ENCODE results near the gene TSPAN1. TPM values are rescaled to one million over a fixed set of nuclear protein-coding genes. Genes with fewer than 3 reads are reported as not detected.
A peak's percentile ranks its signal among the peaks of the same experiment; 100 is the strongest.

TSPAN1 gene
- total RNA-seq (2021) (not detected in 2 replicates), Bru-seq, nascent RNA (not detected), BruChase-seq, experiment 1, labeled RNA remaining after a 2-hour chase (not detected), BruChase-seq, experiment 2, labeled RNA remaining after a 6-hour chase (percentile 7 among the genes with signal in this experiment)
- long read RNA-seq, result 0 reads

DNA sequence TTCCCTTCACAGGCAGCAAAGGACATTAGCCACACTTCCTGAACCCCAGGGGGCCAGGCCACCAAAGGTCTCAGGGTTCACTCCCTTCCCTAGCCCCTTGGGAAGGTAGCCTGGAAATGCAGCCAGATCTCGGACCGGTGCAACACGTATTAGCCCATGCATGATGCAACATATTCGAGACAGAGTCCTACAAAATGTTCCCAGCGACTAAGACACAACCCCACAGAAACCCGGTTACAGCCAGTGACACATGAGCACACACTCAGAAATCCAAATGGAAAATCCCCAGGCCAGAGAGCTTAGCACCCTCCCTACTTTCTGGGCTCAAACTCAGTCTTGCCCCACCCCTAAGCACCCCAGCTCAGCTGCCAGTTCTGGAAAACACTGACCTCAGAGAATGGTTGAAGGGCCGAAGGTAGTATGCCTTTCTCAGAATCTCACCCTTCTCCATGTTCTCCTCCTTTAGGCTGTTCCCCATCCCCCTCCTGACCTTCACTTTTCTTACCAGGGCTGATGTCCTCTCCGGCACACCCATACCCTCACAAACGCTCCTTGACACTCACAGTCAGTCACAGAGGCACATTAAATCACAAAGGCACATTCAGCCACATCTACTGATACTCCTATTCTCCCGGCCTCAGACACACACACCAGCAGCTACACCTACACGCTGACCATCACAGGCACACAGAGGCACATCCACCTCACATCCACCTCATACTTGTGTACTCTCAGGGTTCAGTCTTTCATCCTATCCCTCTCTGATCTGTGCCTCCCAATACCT, at the start of gene TSPAN1:
TSPAN1 (plus strand) TSS at position 640 of the 784 bp plus-strand sequence. CDS start 6,021 bp downstream, outside the sequence.
- H3K27ac ChIP-seq (ENCODE audit: low read depth, low read length, poor library complexity, severe bottlenecking), result no peak within 1 kb of the TSS
- CTCF ChIA-PET, result no interaction called here

DNA sequence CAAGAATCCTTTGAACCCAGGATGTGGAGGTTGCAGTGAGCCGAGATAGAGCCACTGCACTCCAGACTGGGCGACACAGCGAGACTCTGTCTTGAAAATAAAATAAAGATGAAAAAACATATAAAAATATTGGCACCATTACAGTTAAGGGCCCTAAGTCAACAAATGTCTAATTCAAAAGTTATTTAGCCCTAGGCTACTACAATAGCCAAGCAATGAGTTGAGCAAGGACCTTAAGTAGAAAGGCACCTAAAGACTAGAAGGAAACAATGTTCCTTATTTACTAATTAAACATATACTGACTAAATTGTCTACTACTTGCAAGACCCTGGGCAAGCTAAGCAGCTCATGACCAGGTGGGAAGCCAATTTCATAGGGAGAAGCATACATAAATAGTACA, 46.5 kb upstream of the TSPAN1 start:
- CTCF ChIA-PET, result interaction anchor here (0.7 kb wide), 1 partner anchor 48 kb away, joined by 4 read pairs; no protein-coding TSS in a partner anchor
- no peak for DNase-seq (ENCODE audit: low spot score)
- Histone ChIP-seq H3K9me3 (ENCODE audit: low read depth, low read length, poor library complexity, severe bottlenecking) (no peaks in the 10 kb centered on the region), H3K4me3 (ENCODE audit: low read depth, low read length, poor library complexity, severe bottlenecking) (no peak overlapping the region), H3K27ac (ENCODE audit: low read depth, low read length, poor library complexity, severe bottlenecking) (no peak overlapping the region), H3K27me3 (replicated peaks; ENCODE audit: insufficient read depth, low read depth, low read length, poor library complexity) (no peaks in the 10 kb centered on the region), H3K4me1 (ENCODE audit: insufficient read depth, low read length, poor library complexity, severe bottlenecking) (peaks cover 9% of the 10 kb centered on the region), H3K36me3 (ENCODE audit: insufficient read depth, low read length, poor library complexity, severe bottlenecking) (no peaks in the 10 kb centered on the region)
- TF ChIP-seq CTCF (conservative IDR thresholded peaks at IDR 0.05; ENCODE audit: low read depth, low read length) (no peak), EZH2 (IDR thresholded peaks at IDR 0.05; ENCODE audit: borderline replicate concordance, low read depth, low read length, poor library complexity, severe bottlenecking) (no peak)
- intact Hi-C loops (cut with micrococcal nuclease; ENCODE audit: unreplicated experiment), result no loop called here
- POLR2A ChIA-PET (ENCODE audit: low non-redundant PET), result no interaction called here
- no TSS peak for BruUV-seq (replicated peaks)

More for the DNA sequence above, at the start of gene TSPAN1:
- Histone ChIP-seq H3K36me3 (ENCODE audit: insufficient read depth, low read length, poor library complexity, severe bottlenecking) (no peaks in the 10 kb centered on the region), H3K4me3 (ENCODE audit: low read depth, low read length, poor library complexity, severe bottlenecking) (no peak within 1 kb of the TSS), H3K27me3 (replicated peaks; ENCODE audit: insufficient read depth, low read depth, low read length, poor library complexity) (no peaks in the 10 kb centered on the region), H3K9me3 (ENCODE audit: low read depth, low read length, poor library complexity, severe bottlenecking) (no peaks in the 10 kb centered on the region), H3K4me1 (ENCODE audit: insufficient read depth, low read length, poor library complexity, severe bottlenecking) (peaks cover 17% of the 10 kb centered on the region)
- TF ChIP-seq CTCF (conservative IDR thresholded peaks at IDR 0.05; ENCODE audit: low read depth, low read length) (no peak), EZH2 (IDR thresholded peaks at IDR 0.05; ENCODE audit: borderline replicate concordance, low read depth, low read length, poor library complexity, severe bottlenecking) (no peak)
- no peak for DNase-seq (ENCODE audit: low spot score)
- POLR2A ChIA-PET (ENCODE audit: low non-redundant PET), result no interaction called here
- BruUV-seq (replicated peaks), result no TSS peak
- intact Hi-C loops (cut with micrococcal nuclease; ENCODE audit: unreplicated experiment), result no loop called here

DNA sequence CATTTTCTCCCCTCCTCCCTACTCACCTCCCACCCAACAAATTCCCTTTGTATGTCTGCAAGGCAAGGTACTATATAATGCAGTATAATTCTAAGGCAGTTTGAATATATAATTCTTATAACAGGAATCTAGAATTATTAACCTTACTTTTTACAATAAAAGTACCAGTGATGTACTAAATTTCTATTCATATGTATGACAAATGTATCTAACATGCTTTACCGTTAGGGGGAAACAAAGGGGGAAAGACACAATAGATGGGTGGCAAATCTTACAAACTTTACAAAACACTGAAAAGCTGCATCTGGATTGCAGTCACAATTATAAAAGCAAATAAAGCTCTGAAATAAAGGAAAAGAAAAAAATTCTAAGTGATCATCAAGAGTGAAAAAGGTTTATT, 44.8 kb upstream of the TSPAN1 start:
- H3K9me3 ChIP-seq (ENCODE audit: low read depth, low read length, poor library complexity, severe bottlenecking), result no peaks in the 10 kb centered on the region
- no peaks in the 10 kb centered on the region for H3K27me3 ChIP-seq (replicated peaks; ENCODE audit: insufficient read depth, low read depth, low read length, poor library complexity)
- peaks cover 18% of the 10 kb centered on the region for H3K4me1 ChIP-seq (ENCODE audit: insufficient read depth, low read length, poor library complexity, severe bottlenecking)
- DNase-seq (ENCODE audit: low spot score), result no peak
- peak overlapping the region; percentile 73 for H3K4me3 ChIP-seq (ENCODE audit: low read depth, low read length, poor library complexity, severe bottlenecking)
- no peak; the same call in 1 of the 2 replicates for TF ChIP-seq CTCF (conservative IDR thresholded peaks at IDR 0.05; ENCODE audit: low read depth, low read length)
- no peak for TF ChIP-seq EZH2 (IDR thresholded peaks at IDR 0.05; ENCODE audit: borderline replicate concordance, low read depth, low read length, poor library complexity, severe bottlenecking)
- ChIA-PET CTCF (interaction anchor here (0.9 kb wide), 1 partner anchor 93 kb away, joined by 3 read pairs; no protein-coding TSS in a partner anchor), POLR2A (ENCODE audit: low non-redundant PET) (no interaction called here)
- no peaks in the 10 kb centered on the region for H3K36me3 ChIP-seq (ENCODE audit: insufficient read depth, low read length, poor library complexity, severe bottlenecking)
- H3K27ac ChIP-seq (ENCODE audit: low read depth, low read length, poor library complexity, severe bottlenecking), result peak overlapping the region; percentile 59
- no TSS peak for BruUV-seq (replicated peaks)
- intact Hi-C loops (cut with micrococcal nuclease; ENCODE audit: unreplicated experiment), result loop anchor here (5.0 kb wide), 1 partner anchor 93 kb away; no protein-coding TSS in a partner anchor
